Left lobe of liver (tissue), 2 donors: ENCODE measurements around the gene GATA5. TPM values are rescaled to one million over a fixed set of nuclear protein-coding genes. Genes with fewer than 3 reads are reported as not detected.
"Not testable (repeated sequence)": the region's sequence is repeated elsewhere in the genome, so short reads cannot be mapped to it uniquely, and the experiment has no call there.

ENCODE experiments used
- ATAC-seq: fragments of 200-7000 bp; cut with Tn5 transposase; one replicate; pipeline ENCODE4 v1.9.1; 2020; ENCODE audit warnings: mild to moderate bottlenecking, moderate library complexity
- DNase-seq: peaks from one replicate; pipeline ENCODE4 v3.0.0-alpha.2; 2020; ENCODE audit warnings: low spot score
- total RNA-seq: library from RNA; stranded (reverse); gene quantifications from one replicate; pipeline ENCODE4 v1.2.1, GENCODE V29; 2021
- donor health status: DM: no; HTN: no; CAD: no; lungs with moderate emphysema.
- donor health status: DM: no; HTN: yes; CAD: no.

Gene GATA5
- total RNA-seq, 1 donor from 2014 or later: 0.48 TPM

DNA sequence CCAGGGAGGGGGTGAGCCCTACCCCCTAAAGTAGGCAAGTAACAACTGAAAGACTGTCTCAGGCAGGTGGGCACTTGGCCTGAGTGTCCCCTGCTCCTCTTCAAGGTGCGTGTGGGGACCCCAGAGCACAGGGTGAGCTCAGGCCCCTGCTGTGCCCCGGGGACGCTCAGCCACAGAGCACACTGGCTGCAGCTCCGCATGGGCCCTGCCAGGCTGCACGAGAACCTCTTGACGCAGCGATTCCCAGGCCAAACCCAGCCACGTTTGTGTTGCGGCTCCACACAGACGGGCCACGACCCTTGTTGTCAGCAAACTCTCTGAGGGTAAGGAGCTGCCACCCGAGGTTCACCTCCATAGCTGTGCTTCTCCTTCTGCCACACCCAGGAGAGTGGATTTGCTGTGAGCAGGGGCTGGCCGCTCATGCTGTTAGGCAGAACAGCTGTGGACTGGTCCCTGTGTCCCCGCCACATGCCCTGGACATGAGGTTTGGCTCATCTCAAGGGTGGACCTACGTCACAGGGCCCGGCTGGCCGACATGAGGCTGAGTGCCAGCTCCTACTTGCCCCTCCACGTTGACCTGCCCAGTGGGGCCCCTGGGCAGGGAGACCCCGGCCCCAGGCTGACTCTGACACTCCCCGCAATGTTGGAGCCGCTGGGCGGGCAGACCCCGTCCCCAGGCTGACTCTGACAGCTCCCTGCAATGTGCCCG lies 29.7 kb upstream of the GATA5 start:
- DNase-seq: no peak

DNA sequence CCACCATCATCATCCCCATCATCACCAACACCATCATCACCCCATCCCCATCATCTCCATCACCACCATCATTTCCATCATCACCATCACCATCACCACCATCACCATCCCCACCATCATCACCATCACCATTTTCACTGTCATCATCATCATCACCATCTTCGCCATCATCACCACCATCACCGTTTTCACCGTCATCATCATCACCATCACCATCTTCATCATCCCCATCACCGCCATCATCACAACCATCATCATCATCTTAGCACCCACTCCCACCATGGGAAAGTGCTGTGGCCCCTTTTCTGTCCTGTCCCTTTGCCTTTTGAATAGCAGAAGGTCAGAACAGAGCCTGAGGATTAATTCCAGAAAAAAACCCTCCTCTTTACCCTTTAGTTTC lies 28.5 kb upstream of the GATA5 start:
- ATAC-seq (no peak), DNase-seq (no peak)

More for the DNA sequence above, 29.7 kb upstream of the GATA5 start:
- no peak for ATAC-seq

DNA sequence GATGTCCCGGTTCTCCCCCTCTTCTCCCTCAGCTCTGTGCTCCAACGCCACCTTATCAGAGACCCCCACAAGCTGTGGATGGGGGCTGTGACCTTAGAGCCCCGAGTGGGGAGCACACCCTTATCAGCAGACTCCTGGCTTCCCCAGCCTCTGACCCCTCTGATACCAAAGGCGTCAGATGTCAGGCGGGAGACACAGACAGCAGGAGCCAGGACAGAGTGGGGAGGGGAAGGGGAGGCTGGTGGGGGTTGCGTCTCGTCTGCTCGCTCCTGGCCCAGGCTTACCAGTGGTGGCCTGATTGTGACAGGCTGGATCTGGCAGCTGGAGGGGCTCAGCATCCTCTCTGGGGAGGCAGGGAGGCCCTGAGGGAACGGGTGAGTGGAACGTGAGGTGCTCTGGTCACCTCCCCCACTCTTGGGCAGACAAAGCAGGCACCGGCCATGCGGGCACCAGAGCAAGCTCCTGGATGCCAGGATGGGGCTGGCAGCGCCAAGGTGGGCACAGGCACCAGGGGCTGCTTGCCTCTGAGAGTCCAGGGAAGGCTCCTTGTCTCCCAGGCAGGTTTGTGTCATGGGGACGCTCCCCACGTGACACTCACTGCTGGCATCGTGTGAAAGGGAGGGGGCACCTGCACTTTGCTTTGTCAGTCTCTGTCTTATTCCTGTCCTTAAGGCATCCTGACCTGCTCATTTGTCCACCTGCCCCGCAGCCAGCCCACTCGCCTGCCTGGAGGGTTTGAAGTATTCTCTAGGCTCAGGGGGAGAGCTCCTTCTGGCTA lies 27.8 kb upstream of the GATA5 start:
- DNase-seq (no peak), ATAC-seq (no peak)

DNA sequence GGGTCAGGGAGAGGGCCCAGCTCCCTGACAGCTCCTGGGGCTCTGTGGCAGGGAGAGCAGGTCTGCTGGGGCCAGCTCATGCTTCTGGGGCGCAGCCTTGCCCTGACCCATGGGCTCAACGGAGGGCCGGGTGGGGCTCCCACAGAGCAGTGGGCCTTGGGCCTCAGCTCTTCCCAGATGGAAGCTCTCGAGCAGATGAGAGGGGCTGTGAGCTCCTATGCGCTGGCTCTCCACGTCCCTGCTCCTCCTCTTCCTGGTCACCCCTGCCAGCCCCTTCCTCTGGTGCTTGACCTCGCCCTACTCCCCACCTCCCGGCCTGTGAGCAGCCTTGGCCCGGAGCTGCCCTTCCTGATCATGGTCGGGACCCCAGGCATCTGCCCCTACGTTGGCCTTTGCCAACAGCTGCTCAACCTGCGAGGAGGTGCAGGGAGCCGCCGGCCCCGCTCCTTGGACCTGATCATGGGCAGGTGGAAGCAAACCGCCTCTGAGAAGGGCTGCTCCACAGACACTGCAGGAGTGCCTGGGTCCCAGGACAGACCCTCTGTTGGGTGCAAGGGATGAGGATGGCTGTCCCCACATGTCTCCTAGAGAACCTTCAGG lies 26.8 kb upstream of the GATA5 start:
- no peak for ATAC-seq
- no peak for DNase-seq

DNA sequence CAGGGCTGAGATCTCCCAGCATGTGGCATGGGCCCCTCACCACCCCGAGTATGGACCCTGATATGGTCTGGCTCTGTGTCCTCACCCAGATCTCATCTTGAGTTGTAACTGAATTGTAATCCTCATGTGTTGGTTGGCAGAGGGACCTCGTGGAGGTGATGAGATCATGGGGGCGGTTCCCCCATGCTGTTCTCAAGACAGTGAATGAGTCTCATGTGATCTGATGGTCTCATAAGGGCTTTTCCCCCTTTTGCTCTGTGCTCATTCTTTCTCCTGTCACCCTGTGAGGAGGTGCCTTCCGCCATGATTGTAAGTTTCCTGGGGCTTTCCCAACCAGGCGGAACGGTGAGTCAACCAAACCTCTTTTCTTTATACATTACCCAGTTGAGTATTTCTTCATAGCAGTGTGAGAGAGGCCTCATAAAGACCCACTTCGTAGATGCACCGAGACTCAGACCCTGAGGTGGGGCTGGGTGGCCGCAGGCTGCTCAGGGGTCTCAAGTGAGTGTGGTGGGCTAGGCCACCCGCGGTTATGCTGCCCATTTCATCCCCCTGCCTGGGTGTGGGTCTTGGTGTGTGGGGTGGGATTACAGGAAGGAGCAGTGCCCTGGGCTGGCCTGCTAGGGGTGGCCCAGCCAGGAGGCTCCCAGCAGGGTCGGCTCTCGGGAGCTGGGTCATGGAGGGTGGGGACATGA lies 26.2 kb upstream of the GATA5 start:
- ATAC-seq: no peak
- DNase-seq: no peak

DNA sequence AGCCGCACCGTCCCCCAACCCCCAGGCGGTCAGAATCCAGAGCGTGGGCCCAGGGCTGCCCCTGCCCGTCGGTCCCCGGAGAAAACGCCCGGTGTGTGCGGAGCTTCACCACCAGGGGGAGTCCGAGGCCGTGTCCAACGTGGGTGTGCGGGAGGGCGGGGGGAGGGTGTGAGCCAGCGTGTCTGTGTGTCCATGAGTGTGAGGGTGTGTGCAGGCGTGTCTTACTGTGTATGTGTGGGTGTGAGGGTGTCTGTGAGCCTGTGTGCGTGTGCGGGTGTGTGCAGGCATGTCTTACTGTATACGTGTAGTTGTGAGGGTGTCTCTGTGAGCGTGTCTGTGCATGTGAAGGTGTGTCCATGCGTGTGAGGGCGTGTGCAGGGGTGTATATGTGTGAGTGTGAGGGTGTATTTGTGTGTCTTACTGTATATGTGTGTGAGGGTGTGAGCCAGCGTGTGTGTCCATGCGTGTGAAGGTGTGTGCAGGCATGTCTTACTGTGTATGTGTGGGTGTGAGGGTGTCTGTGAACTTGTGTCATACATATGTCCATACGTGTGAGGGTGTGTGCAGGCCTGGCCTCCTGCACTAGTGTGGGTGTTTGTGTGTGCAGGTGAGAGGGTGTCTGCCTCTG lies 24.6 kb upstream of the GATA5 start:
- ATAC-seq (peak; percentile 91), DNase-seq (peak; percentile 75)

DNA sequence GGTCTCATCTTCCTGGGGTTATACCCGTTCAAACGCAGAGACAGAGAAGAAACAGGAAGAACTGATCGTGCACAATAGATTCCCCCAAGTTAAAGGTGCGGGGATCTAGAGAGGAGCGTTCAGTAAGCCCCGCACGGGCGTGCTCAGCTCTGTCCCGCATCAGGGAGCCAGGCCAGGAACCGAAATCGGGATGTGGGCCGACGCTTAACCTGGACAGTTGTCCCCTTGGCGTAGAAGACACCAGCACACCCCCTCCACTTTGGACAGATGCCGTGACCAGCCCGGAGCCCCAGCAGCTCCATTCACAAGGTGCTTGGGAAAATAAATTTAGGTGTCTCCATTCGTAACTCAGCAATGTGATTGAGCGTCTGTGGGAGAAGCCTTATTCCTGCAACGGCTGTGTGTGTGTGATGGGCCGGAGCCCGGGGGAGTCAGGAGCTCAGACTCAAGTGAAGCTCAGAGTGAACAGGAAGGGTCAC lies 24.0 kb upstream of the GATA5 start:
- DNase-seq (no peak), ATAC-seq (peak; percentile 14)

DNA sequence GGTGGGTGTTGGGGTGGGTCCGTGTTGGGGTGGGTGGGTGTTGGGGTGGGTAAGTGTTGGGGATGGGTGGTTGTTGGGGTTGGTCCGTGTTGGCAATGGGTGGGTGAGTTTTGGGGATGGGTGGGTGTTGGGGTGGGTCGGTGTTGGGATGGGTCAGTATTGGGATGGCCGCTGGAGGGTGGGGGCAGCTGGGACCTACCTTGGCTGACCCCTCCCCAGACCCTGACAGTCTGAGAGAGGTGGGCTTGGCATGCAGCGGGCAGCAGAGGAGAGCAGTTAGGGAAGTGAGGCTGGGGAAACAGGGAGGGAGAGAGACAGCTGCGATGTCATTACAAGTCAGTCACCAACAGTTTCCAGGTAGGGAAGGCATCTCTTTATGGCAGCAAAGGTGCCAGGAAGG lies 23.1 kb upstream of the GATA5 start:
- DNase-seq (no peak), ATAC-seq (no peak)

DNA sequence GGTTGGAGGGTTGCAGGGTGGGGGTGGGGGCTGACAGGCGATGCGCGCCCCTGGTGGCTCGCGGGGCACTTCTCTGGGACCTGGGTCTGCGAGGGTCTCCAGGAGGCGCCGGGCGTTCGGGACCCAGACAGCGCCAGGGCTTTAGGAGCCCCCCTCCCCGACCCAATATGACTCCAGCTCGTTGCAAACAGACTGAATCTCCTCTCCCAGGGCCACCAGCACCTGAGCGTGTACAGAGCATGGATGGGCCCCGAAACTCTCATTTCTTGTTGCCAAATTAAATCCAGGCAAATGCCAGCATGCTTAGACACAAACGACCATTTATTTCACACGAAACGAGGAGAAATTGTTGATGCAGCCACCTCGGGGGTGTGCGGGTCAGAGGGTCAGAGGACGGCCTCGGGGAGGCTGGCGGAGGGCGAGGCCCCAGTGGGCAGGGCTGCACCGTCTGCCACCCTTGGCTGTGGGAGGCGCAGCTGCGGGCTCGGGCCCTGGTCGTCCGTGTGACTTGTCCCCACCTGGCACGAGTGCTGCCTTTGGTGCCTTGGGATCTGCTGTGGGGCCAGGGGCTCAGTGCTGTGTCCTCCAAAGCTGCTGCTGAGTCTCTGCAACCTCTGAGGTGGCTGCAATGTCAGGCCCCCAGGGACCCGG lies 20.9 kb upstream of the GATA5 start:
- ATAC-seq (peak; percentile 24), DNase-seq (no peak)

DNA sequence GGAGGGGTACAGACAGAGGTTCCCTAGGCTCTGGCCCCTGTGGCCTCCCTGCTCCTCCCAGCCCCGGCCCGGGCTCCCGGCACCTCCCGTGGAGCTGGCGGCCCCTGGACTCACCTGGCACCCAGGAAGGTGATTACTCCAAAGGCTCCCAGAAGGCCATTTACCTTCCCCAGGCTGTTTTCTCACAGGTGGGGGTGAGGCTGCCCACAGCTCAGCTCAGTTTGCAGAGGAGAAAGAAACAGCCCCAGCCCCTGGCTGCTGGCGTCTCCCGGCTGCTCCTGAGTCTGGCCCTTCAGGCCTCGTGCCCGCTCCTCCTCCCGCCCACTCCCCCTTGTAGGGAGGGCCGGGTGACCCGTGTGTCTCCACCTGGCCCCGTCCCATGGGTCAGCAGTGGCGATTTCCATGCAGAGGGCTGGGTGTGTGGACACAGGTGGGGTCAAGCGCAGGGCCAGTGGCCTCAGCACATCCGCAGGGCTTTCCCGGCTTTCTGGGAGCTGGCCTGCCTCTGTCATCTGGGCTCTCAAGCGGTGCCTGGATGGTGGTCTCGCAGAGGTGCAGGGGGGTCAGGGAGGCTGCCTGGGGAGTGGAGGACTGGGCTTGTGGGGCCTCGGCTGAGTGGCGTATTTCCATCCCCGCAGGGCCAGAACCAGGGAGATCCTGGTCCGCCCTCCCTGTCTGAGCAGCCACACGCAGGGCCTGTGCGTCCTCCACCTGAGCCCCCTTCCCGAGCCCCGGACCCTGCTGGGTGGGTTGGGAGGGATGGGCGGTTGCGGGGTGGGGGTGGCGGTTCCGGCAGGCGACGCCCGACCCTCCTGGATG lies 20.2 kb upstream of the GATA5 start:
- DNase-seq: no peak

DNA sequence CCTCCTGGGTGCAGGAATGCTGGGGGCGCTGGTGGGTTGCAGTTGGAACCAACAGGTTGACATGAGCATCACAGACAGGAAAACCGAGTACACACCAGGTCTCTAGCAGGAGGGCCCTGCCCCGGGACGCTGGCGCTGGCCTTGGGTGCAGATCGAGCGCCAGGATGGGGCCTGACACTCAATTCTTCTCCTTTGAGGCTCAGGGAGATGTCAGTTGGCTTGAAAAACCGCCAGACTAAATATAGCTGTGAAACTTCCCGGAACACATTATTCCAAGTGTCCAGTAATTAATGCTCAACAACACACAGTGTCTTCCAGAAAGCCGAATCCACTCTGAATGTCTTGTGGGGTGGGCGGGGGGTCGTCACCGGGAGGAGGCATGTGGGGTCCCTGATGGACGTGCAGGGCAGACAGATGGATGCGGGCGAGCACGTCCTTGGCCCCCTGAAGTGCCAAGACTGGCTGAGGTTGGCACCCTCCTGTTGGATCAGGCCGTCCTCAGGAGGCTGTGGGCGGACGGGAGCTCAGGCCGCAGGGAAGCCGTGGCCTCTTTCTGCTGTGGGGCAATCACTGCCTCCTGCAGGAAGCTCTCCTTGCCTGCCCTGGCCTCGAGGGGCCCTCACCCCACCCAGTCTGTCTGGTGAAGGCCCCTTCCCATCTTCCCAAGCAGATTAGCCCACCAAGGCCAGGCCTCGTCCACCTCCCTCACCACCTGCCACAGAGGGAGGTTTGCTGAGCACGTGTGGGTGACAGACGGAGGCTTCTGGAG lies 19.4 kb upstream of the GATA5 start:
- DNase-seq (no peak), ATAC-seq (no peak)

More for the DNA sequence above, 20.2 kb upstream of the GATA5 start:
- no peak for ATAC-seq

DNA sequence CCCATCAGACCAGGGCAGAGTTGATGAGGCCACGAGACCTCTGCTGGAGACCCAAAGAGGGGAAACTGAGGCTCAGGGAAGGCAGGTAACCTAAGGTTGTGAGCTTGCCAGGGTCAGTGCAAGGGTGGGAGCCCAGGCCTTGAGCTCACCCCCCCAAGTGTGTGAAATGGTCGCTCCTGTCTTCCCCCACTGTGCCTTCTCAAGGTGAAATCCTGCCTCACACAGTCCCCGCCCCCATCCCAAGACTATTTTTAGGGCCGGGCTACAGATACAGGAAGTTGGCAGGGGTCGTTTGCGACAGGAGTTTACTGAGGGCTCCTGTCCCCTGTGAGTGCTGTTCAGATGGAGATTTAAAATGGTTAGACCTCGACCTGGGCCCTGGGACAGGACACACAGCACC lies 18.7 kb upstream of the GATA5 start:
- ATAC-seq: no peak
- DNase-seq: no peak

DNA sequence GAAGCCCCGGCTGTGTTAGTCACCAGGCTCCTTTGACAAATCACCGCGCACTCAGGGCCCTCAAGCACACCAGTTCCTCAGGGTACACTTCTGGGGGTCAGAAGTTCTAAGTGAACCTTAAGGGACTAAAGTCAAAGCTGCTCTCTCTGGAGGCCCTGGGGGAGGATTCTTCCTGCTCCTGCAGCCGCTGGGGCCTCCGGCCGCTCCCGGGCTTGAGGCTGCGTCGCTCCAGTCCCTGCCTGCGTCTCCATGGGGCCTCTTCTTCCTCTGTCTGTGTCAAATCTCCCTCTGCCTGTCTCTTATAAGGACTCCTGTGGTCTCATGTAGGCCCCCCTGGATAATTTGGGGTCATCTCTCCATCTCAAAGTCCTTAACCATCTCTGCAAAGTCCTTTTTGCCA lies 18.1 kb upstream of the GATA5 start:
- ATAC-seq: no peak

DNA sequence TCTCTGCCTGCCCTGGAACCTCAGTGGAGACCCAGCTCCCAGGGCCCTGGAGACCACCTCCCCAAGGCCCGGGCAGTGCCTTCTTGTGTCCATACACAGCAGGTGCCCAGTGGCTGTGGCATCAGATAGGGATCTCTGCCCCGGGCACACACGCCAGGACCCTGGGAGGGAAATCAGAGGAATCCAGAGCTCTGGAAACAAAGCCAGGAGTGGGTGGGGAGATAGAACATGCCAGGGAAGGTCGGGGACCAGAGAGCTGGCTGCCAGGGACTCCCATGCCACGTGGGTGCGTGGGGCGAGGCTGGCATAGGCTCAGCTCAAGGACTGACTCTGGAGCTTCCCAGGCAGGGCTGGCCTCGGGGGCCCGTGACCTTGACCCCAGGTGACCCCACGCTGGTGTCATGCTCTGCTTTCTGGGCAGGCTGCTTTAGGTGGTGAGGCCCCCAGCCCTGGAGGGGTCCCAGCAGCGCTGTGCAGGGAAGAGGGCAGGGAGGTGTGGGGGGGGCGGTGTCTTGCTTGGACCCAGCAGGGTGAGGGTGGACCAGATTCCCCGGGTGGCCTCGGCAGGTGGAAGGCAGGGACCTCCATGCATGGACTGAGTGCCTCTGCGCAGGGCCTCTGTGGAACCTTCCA lies 17.6 kb upstream of the GATA5 start:
- no peak for ATAC-seq
- no peak for DNase-seq

More for the DNA sequence above, 18.1 kb upstream of the GATA5 start:
- DNase-seq: no peak

DNA sequence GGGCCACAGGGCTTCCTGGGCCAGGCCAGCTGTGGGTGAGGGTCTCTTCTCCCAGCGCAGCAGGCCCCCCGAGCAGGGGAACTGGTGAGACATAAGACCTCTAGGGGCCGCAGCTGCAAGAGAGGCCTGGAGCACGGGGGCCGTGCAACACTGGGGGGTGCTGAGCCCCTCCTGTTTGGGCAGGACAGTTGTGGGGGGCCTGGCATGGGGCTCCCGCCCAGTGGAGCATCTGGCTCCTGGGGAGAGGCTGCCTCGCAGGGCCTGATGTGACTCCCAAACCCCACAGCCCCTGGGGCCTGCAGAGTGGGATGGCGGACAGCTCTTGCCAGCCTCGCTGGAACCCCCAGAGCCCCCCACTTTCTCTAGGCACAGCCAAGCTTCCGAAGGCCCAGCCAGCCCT lies 16.9 kb upstream of the GATA5 start:
- DNase-seq: no peak
- no peak for ATAC-seq

DNA sequence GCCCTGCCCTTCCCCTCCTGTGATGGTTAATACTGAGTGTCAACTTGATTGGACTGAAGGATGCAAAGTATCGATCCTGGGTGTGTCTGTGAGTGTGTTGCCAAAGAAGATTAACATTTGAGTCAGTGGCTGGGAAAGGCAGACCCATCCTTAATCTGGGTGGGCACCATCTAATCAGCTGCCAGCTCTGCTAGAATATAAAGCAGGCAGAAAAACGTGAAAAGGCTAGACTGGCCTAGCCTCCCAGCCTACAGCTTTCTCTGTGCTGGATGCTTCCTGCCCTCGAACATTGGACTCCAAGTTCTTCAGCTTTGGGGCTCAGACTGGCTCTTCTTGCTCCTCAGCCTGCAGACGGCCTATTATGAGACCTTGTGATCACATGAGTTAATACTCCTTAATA lies 15.0 kb upstream of the GATA5 start:
- not testable (repeated sequence) for DNase-seq

DNA sequence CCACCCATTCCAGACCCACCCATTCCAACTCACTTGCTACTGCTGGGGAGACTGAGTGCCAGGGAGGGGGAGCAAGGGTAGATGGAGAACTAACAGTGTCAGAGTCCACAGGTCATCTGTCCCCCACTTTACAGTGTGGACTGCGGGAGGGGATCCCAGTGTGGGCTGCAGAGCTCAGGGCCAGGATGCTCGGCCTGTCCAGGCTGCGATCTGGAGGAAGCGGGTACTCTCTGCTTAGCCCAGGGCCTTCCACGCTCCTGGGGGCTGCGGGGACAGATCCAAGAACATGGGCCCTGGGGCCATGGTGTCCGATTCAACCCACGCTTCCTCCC lies 14.1 kb upstream of the GATA5 start:
- DNase-seq: no peak
- no peak for ATAC-seq

More for the DNA sequence above, 15.0 kb upstream of the GATA5 start:
- not testable (repeated sequence) for ATAC-seq

DNA sequence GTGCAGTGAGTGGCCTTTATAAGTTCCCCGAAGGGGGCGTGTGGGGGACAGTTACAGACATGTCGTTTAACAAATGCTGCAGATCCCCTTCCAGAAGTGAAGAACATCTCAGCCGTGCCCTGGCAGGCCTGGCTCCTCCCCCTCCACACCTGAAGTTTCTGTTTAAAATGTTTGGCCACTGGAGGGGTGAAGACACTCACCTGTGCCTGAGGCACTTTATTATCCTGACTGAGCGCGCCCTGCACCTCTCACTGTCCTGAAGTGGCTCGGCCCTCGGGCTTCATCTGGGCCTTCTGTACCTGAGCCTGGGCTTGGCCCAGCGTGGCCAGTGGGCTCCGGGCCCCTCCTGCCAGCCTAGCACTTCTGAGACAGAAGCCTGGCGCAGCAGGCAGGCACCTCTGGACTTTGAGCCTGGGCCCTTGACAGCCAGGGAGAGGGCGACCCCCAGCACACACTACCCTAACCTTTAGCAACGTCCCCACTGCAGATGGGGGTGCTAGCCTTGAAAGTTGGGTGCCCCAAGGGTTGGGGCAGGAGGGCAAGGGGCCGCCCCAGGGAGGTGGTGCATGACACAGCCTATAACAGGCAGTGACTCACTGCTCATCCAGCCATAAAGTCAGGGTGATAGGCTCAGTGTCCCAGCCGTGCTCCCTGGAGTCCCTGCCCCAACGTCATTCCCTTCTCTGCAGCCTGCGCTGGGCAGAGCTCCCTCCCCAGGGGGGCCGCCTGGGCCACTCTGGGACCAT lies 13.6 kb upstream of the GATA5 start:
- DNase-seq (no peak), ATAC-seq (no peak)
